ENCODE data around the gene CSF2. TPM values are rescaled to one million over a fixed set of nuclear protein-coding genes. Genes with fewer than 3 reads are reported as not detected.

The CSF2 gene
- total and polyA plus RNA-seq, 5 experiments from 2014 or later = not detected

GRCh38 chr5:132046880-132047299 is 26.7 kb upstream of the CSF2 start:
- DNase-seq = peak in 1 of 10 donors; percentile 11
- ATAC-seq = no peak
- POLR2A ChIA-PET = no interaction called here
- no peak overlapping the region for H3K4me3 Mint-ChIP-seq
- no peak overlapping the region for H3K27ac Mint-ChIP-seq
- H3K36me3 Mint-ChIP-seq = peaks cover under 1 to 6% (median 4%) of the 10 kb centered on the region in 3 donors
- H3K9me3 Mint-ChIP-seq = peaks cover 0 to 2% (median 0%) of the 10 kb centered on the region in 9 donors
- H3K27me3 Mint-ChIP-seq = peaks cover 0 to 17% (median 14%) of the 10 kb centered on the region in 5 donors
- no peaks in the 10 kb centered on the region for H3K4me1 Mint-ChIP-seq

GRCh38 chr5:132049093-132049492 is 24.5 kb upstream of the CSF2 start:
- DNase-seq = no peak
- Mint-ChIP-seq H3K4me3 (no peak overlapping the region), H3K36me3 (peaks cover 0 to 2% (median 0%) of the 10 kb centered on the region in 3 donors), H3K27me3 (peaks cover 0 to 17% (median 7%) of the 10 kb centered on the region in 5 donors), H3K4me1 (no peaks in the 10 kb centered on the region), H3K9me3 (no peaks in the 10 kb centered on the region), H3K27ac (no peak overlapping the region)
- ATAC-seq = no peak
- POLR2A ChIA-PET = no interaction called here

- no peak overlapping the region for H3K4me3 Mint-ChIP-seq
- H3K27ac Mint-ChIP-seq = no peak overlapping the region
- H3K36me3 Mint-ChIP-seq = peaks cover 0 to 2% (median 0%) of the 10 kb centered on the region in 3 donors
- peaks cover 1 to 5% (median 4%) of the 10 kb centered on the region in 4 donors for H3K4me1 Mint-ChIP-seq
- no peaks in the 10 kb centered on the region for H3K9me3 Mint-ChIP-seq
- POLR2A ChIA-PET = no interaction called here
- H3K27me3 Mint-ChIP-seq = peaks cover 0 to 17% (median 4%) of the 10 kb centered on the region in 5 donors
- no peak for DNase-seq
- ATAC-seq = no peak
Measured at GRCh38 chr5:132049559-132049958, 24.0 kb upstream of the CSF2 start.

- no peak overlapping the region for H3K27ac Mint-ChIP-seq
- no peak for DNase-seq
- no peak for ATAC-seq
- H3K9me3 Mint-ChIP-seq = no peaks in the 10 kb centered on the region
- peaks cover 2 to 10% (median 10%) of the 10 kb centered on the region in 4 donors for H3K4me1 Mint-ChIP-seq
- POLR2A ChIA-PET = no interaction called here
- peaks cover 0 to 2% (median 0%) of the 10 kb centered on the region in 3 donors for H3K36me3 Mint-ChIP-seq
- H3K27me3 Mint-ChIP-seq = peaks cover 0 to 17% (median 4%) of the 10 kb centered on the region in 5 donors
- no peak overlapping the region for H3K4me3 Mint-ChIP-seq
Measured at GRCh38 chr5:132050136-132050535, 23.5 kb upstream of the CSF2 start.

GRCh38 chr5:132050661-132051552 is 22.7 kb upstream of the CSF2 start:
- POLR2A ChIA-PET = no interaction called here
- ATAC-seq = no peak
- peaks cover 0 to 2% (median 0%) of the 10 kb centered on the region in 3 donors for H3K36me3 Mint-ChIP-seq
- no peaks in the 10 kb centered on the region for H3K9me3 Mint-ChIP-seq
- H3K4me1 Mint-ChIP-seq = peaks cover 3 to 17% (median 15%) of the 10 kb centered on the region in 4 donors
- no peak overlapping the region for H3K27ac Mint-ChIP-seq
- no peak overlapping the region for H3K4me3 Mint-ChIP-seq
- peaks cover 0 to 17% (median 4%) of the 10 kb centered on the region in 5 donors for H3K27me3 Mint-ChIP-seq
- DNase-seq = no peak

- ATAC-seq (no peak), DNase-seq (no peak)
- POLR2A ChIA-PET = no interaction called here
- Mint-ChIP-seq H3K4me3 (no peak overlapping the region), H3K27me3 (peaks cover 0 to 17% (median 4%) of the 10 kb centered on the region in 5 donors), H3K36me3 (peaks cover 0 to 2% (median 0%) of the 10 kb centered on the region in 3 donors), H3K4me1 (peaks cover 8 to 33% (median 29%) of the 10 kb centered on the region in 4 donors), H3K9me3 (no peaks in the 10 kb centered on the region), H3K27ac (peak overlapping the region in 1 of 10 donors; percentile 33)
Measured at GRCh38 chr5:132052520-132052919, 21.1 kb upstream of the CSF2 start.

GRCh38 chr5:132053483-132053882 is 20.1 kb upstream of the CSF2 start:
- Mint-ChIP-seq H3K4me3 (no peak overlapping the region), H3K9me3 (no peaks in the 10 kb centered on the region), H3K36me3 (peaks cover 0 to 2% (median 0%) of the 10 kb centered on the region in 3 donors), H3K27me3 (peaks cover 0 to 17% (median 4%) of the 10 kb centered on the region in 5 donors), H3K27ac (peak overlapping the region in 1 of 10 donors; percentile 51), H3K4me1 (peaks cover 12 to 39% (median 33%) of the 10 kb centered on the region in 4 donors)
- peak in 2 of 10 donors; percentile 14 to 57 for DNase-seq
- POLR2A ChIA-PET = no interaction called here
- ATAC-seq = no peak

GRCh38 chr5:132054031-132054696 is 19.4 kb upstream of the CSF2 start:
- Mint-ChIP-seq H3K9me3 (no peaks in the 10 kb centered on the region), H3K4me1 (peaks cover 12 to 39% (median 35%) of the 10 kb centered on the region in 4 donors), H3K36me3 (peaks cover 0 to 2% (median 0%) of the 10 kb centered on the region in 3 donors), H3K27me3 (peaks cover 0 to 17% (median 4%) of the 10 kb centered on the region in 5 donors), H3K4me3 (no peak overlapping the region), H3K27ac (peak overlapping the region in 2 of 10 donors; percentile 8 to 50)
- DNase-seq (peak in 1 of 10 donors; percentile 14), ATAC-seq (no peak)
- POLR2A ChIA-PET = no interaction called here

GRCh38 chr5:132054697-132055440 is 18.7 kb upstream of the CSF2 start:
- ATAC-seq (no peak), DNase-seq (peak in 2 of 10 donors; percentile 16 to 34)
- Mint-ChIP-seq H3K9me3 (no peaks in the 10 kb centered on the region), H3K27me3 (peaks cover 0 to 17% (median 4%) of the 10 kb centered on the region in 5 donors), H3K4me1 (peaks cover 14 to 39% (median 36%) of the 10 kb centered on the region in 4 donors), H3K36me3 (peaks cover 0 to 2% (median 0%) of the 10 kb centered on the region in 3 donors), H3K27ac (peak overlapping the region in 2 of 10 donors; percentile 8 to 11), H3K4me3 (no peak overlapping the region)
- POLR2A ChIA-PET = no interaction called here

- DNase-seq = peak in 1 of 10 donors; percentile 10
- no peaks in the 10 kb centered on the region for H3K9me3 Mint-ChIP-seq
- H3K4me1 Mint-ChIP-seq = peaks cover 15 to 40% (median 37%) of the 10 kb centered on the region in 4 donors
Measured at GRCh38 chr5:132055441-132055807, 18.2 kb upstream of the CSF2 start.

GRCh38 chr5:132055808-132056609 is 17.6 kb upstream of the CSF2 start:
- POLR2A ChIA-PET = no interaction called here
- DNase-seq (peak in 5 of 10 donors; percentile 13 to 58 (median 23)), ATAC-seq (peak; percentile 42 to 84)
- no peaks in the 10 kb centered on the region for H3K9me3 Mint-ChIP-seq
- peaks cover 0 to 2% (median 0%) of the 10 kb centered on the region in 3 donors for H3K36me3 Mint-ChIP-seq
- H3K4me3 Mint-ChIP-seq = peak overlapping the region in 2 of 10 donors; percentile 25 to 53
- peaks cover 17 to 40% (median 37%) of the 10 kb centered on the region in 4 donors for H3K4me1 Mint-ChIP-seq
- peaks cover 0 to 8% (median 0%) of the 10 kb centered on the region in 5 donors for H3K27me3 Mint-ChIP-seq
- H3K27ac Mint-ChIP-seq = peak overlapping the region in 3 of 10 donors; percentile 44 to 65 (median 65)

More at GRCh38 chr5:132055441-132055807, 18.2 kb upstream of the CSF2 start:
- Mint-ChIP-seq H3K36me3 (peaks cover 0 to 2% (median 0%) of the 10 kb centered on the region in 3 donors), H3K4me3 (no peak overlapping the region), H3K27ac (peak overlapping the region in 3 of 10 donors; percentile 11 to 65 (median 48)), H3K27me3 (peaks cover 0 to 14% (median 4%) of the 10 kb centered on the region in 5 donors)
- POLR2A ChIA-PET = no interaction called here
- ATAC-seq = no peak

All from naive thymus-derived CD8-positive, alpha-beta T cell (primary cell).